Endothelial cell of umbilical vein (primary cell): ENCODE data around the gene RRAGD. TPM values are rescaled to one million over a fixed set of nuclear protein-coding genes. Genes with fewer than 3 reads are reported as not detected.

Source experiments
- BruUV-seq: library from RNA; stranded (reverse); fragments of 400-500 nt; replicated peaks from 2 replicates; lab custom pipeline; 2021; lab: Mats Ljungman, UMichigan
- CTCF ChIA-PET: fragments of 300-600, 350-600 bp; sonication (Branson Sonifier 250); formaldehyde crosslinking; loops from one replicate; lab custom pipeline; 2021; ENCODE audit warnings: antibody characterized with exemption, inconsistent platforms; lab: Charles Lee
- POLR2A ChIA-PET: fragments of 300-600, 350-600 bp; sonication (Branson Sonifier 250); formaldehyde crosslinking; loops from one replicate; lab custom pipeline; 2021; ENCODE audit warnings: antibody characterized with exemption, inconsistent platforms; lab: Charles Lee
- DNase-seq: peaks from one replicate; pipeline ENCODE4 v3.0.0-alpha.2; 2011; ENCODE audit warnings: low read depth, low spot score
- FAIRE-seq: peaks from 2 replicates; lab custom pipeline; 2011; peaks lifted over from hg19 to GRCh38; lab: Jason Lieb, UNC
- H2AFZ ChIP-seq: 2 replicates; pipeline ENCODE4 v1.6.0; 2012; ENCODE audit warnings: low read depth, low read length, control low read depth, inconsistent platforms
- H3K27ac ChIP-seq: 2 replicates; pipeline ENCODE4 v1.5.1; 2011; ENCODE audit warnings: low read depth, mild to moderate bottlenecking, control low read depth, low read length, moderate library complexity; ENCODE audit not compliant: insufficient read depth
- H3K27me3 ChIP-seq, 2 experiments: 2 replicates each; pipeline versions ENCODE4 v1.6.0 to v1.6.1; 2011; ENCODE audit warnings: low read length in 2 of 2, mixed read lengths in 1 of 2; ENCODE audit not compliant: control insufficient read depth in 2 of 2, insufficient read depth in 2 of 2
- H3K36me3 ChIP-seq, 2 experiments: 2 replicates in 1 of 2; 3 replicates in 1 of 2; pipeline ENCODE4 v1.5.1; 2011; ENCODE audit warnings: low read length in 2 of 2, mild to moderate bottlenecking in 1 of 2, moderate library complexity in 1 of 2; ENCODE audit not compliant: control insufficient read depth in 2 of 2, insufficient read depth in 2 of 2; ENCODE audit errors: extremely low read depth in 1 of 2
- H3K4me1 ChIP-seq: 3 replicates; pipeline ENCODE4 v1.5.1; 2011; ENCODE audit warnings: mild to moderate bottlenecking, low read length; ENCODE audit not compliant: control insufficient read depth, insufficient read depth; ENCODE audit errors: extremely low read depth
- H3K4me2 ChIP-seq: 2 replicates; pipeline ENCODE4 v1.6.1; 2011; ENCODE audit warnings: low read length, control low read depth, mixed read lengths; ENCODE audit not compliant: insufficient read depth
- H3K4me3 ChIP-seq, 3 experiments: fragments of 200-600 bp in 1 of 3; sonication (generic), shearing (Covaris generic) in 1 of 3; replicated peaks in 1 of 3; 2 replicates each; pipeline ENCODE4 v1.5.1; 2011 to 2016; ENCODE audit warnings: control low read depth in 3 of 3, low read length in 3 of 3, mild to moderate bottlenecking in 2 of 3, inconsistent platforms in 1 of 3, low read depth in 1 of 3, moderate library complexity in 1 of 3; ENCODE audit not compliant: insufficient read depth in 1 of 3
- H3K79me2 ChIP-seq: 2 replicates; pipeline ENCODE4 v1.6.0; 2012; ENCODE audit warnings: low read length, inconsistent platforms; ENCODE audit not compliant: control insufficient read depth, insufficient read depth
- H3K9ac ChIP-seq: replicated peaks from 2 replicates; pipeline ENCODE3; 2011; ENCODE audit warnings: low read length, control low read depth; ENCODE audit not compliant: insufficient read depth; ENCODE audit errors: extremely low read depth
- H3K9me1 ChIP-seq: replicated peaks from 3 replicates; pipeline ENCODE4 v1.6.0; 2011; ENCODE audit warnings: mild to moderate bottlenecking, low read length; ENCODE audit not compliant: control insufficient read depth, insufficient read depth; ENCODE audit errors: extremely low read depth
- H3K9me3 ChIP-seq: replicated peaks from 2 replicates; pipeline ENCODE4 v1.5.1; 2012; ENCODE audit warnings: low read length, inconsistent platforms; ENCODE audit not compliant: control insufficient read depth, insufficient read depth
- H4K20me1 ChIP-seq: replicated peaks from 2 replicates; pipeline ENCODE3; 2011; ENCODE audit warnings: mild to moderate bottlenecking, low read length; ENCODE audit not compliant: control insufficient read depth, insufficient read depth; ENCODE audit errors: extremely low read depth
- EZH2 ChIP-seq: IDR thresholded peaks from 2 replicates; pipeline ENCODE4 v1.6.1; 2012; ENCODE audit warnings: borderline replicate concordance, low read depth, mild to moderate bottlenecking, moderate library complexity, low read length, inconsistent platforms; ENCODE audit not compliant: severe bottlenecking
- FOS ChIP-seq: IDR thresholded peaks from 2 replicates; pipeline ENCODE4 v1.6.1; 2011; ENCODE audit warnings: mild to moderate bottlenecking, low read length, moderate library complexity, borderline replicate concordance; ENCODE audit not compliant: insufficient read depth
- GATA2 ChIP-seq: IDR thresholded peaks from 2 replicates; pipeline ENCODE4 v1.7.0; 2011; ENCODE audit warnings: low read depth, mild to moderate bottlenecking, moderate library complexity, mixed read lengths, low read length; ENCODE audit not compliant: insufficient read length, insufficient read depth
- JUN ChIP-seq: IDR thresholded peaks from 2 replicates; pipeline ENCODE4 v1.6.1; 2011; ENCODE audit warnings: borderline replicate concordance, low read depth; ENCODE audit not compliant: insufficient read length, insufficient read depth
- MAX ChIP-seq: IDR thresholded peaks from 2 replicates; pipeline ENCODE4 v1.6.1; 2011; ENCODE audit not compliant: insufficient read depth, insufficient read length
- MYC ChIP-seq: IDR thresholded peaks from one replicate; pipeline ENCODE4 v1.6.1; 2011; ENCODE audit warnings: mild to moderate bottlenecking, low read depth, low read length
- POLR2A ChIP-seq: IDR thresholded peaks from 2 replicates; pipeline ENCODE4 v1.6.1; 2012; ENCODE audit warnings: low read depth, mild to moderate bottlenecking, control low read depth, low read length
- POLR2AphosphoS5 ChIP-seq: IDR thresholded peaks from 2 replicates; pipeline ENCODE4 v1.6.1; 2012; ENCODE audit warnings: low read depth, mild to moderate bottlenecking, control low read depth, low read length, moderate library complexity; ENCODE audit not compliant: insufficient read depth
- dilution Hi-C: fragments of 300-500 bp; cut with MboI; formaldehyde crosslinking; loops from one replicate; pipeline ENCODE4 v1.15.0; 2019; ENCODE audit warnings: low sequenced_read_pairs; ENCODE audit not compliant: extremely low pct_ligation_motif_present
- intact Hi-C: fragments of 100-400 bp; cut with micrococcal nuclease; formaldehyde crosslinking; loops from one replicate; pipeline ENCODE4 v1.10.0; 2022
- polyA plus RNA-seq, 4 experiments: library from polyadenylated mRNA; depleted of rRNA in 3 of 4; stranded (reverse) in 3 of 4; unstranded in 1 of 4; fragments of >200 nt; gene quantifications; 2 replicates each; pipeline versions ENCODE4 v1.2.1 to v1.2.3, GENCODE V29; 2011 to 2012; ENCODE audit warnings: missing spikeins in 1 of 4
- total RNA-seq: library from RNA; stranded (reverse); gene quantifications from 2 replicates; pipeline ENCODE4 v1.2.3, GENCODE V29; 2021
- TF ChIP-seq, protein P1 (sequence below), 2 donors: IDR thresholded peaks; 1 replicate in 1 of 2; 2 replicates in 1 of 2; pipeline ENCODE4 v1.5.1; 2011; ENCODE audit warnings: low read length in 2 of 2, mild to moderate bottlenecking in 2 of 2, moderate library complexity in 2 of 2, control low read depth in 1 of 2, inconsistent platforms in 1 of 2, low read depth in 1 of 2; ENCODE audit not compliant: insufficient read depth in 1 of 2; ENCODE audit errors: extremely low read depth in 1 of 2

RRAGD gene
- total and polyA plus RNA-seq, 2 donors (not counting 3 experiments of a cell fraction or from before 2014, with no cell fraction given) = 0.07 to 2.0 TPM

DNA sequence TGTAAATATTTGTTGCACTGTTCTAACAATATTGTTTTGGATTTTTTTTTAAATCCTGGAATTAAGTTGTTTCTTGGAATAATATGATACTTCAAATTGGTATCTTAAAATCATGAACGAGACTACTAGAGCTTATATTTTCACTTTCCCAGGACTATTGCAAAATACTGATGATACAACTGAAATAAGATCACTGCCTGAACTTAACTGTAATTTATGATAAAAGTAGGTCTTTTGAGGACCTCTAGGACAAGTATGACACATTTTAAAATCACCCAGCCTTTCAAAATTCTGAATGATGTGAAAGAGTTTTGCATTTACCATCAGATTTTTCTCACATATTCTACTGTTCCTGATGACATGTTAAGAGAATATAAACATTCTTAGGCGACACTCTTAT lies 50.9 kb downstream of the RRAGD start:
- POLR2A ChIA-PET = no interaction called here
- TF ChIP-seq EZH2 (no peak), MAX (no peak), POLR2AphosphoS5 (no peak), FOS (no peak), GATA2 (no peak), POLR2A (no peak), JUN (no peak), MYC (no peak)
- TF ChIP-seq, protein P1, sequence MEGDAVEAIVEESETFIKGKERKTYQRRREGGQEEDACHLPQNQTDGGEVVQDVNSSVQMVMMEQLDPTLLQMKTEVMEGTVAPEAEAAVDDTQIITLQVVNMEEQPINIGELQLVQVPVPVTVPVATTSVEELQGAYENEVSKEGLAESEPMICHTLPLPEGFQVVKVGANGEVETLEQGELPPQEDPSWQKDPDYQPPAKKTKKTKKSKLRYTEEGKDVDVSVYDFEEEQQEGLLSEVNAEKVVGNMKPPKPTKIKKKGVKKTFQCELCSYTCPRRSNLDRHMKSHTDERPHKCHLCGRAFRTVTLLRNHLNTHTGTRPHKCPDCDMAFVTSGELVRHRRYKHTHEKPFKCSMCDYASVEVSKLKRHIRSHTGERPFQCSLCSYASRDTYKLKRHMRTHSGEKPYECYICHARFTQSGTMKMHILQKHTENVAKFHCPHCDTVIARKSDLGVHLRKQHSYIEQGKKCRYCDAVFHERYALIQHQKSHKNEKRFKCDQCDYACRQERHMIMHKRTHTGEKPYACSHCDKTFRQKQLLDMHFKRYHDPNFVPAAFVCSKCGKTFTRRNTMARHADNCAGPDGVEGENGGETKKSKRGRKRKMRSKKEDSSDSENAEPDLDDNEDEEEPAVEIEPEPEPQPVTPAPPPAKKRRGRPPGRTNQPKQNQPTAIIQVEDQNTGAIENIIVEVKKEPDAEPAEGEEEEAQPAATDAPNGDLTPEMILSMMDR (IDR thresholded peaks at IDR 0.05; ENCODE audit: extremely low read depth in 1 of 2, insufficient read depth in 1 of 2, low read depth in 1 of 2, low read length in 2 of 2) = no peak
- H3K4me1 ChIP-seq = peaks cover 7% of the 10 kb centered on the region

More for the DNA sequence above, 50.9 kb downstream of the RRAGD start:
- no peak for DNase-seq
- H3K9me1 ChIP-seq = no peaks in the 10 kb centered on the region
- H3K9ac ChIP-seq = no peak overlapping the region
- no peaks in the 10 kb centered on the region for H3K36me3 ChIP-seq
- FAIRE-seq = no peak
- H3K79me2 ChIP-seq = no peaks in the 10 kb centered on the region
- no peaks in the 10 kb centered on the region for H4K20me1 ChIP-seq
- dilution Hi-C loops (no loop called here), intact Hi-C loops (no loop called here)
- H2AFZ ChIP-seq = no peak overlapping the region
- H3K4me2 ChIP-seq = no peak overlapping the region
- H3K27me3 ChIP-seq = no peaks in the 10 kb centered on the region
- no peak overlapping the region for H3K4me3 ChIP-seq
- CTCF ChIA-PET = interaction anchor here (0.6 to 2.2 kb wide), 4 partner anchors 10 to 276 kb away, joined by 3 to 12 read pairs (median 6); no protein-coding TSS in a partner anchor
- H3K27ac ChIP-seq = no peak overlapping the region
- no peaks in the 10 kb centered on the region for H3K9me3 ChIP-seq
- BruUV-seq = no TSS peak
